ENCODE measurements around the gene FLAD1. TPM values are rescaled to one million over a fixed set of nuclear protein-coding genes. Genes with fewer than 3 reads are reported as not detected.

FLAD1 gene
- polyA plus RNA-seq, 2 of the 4 experiments (the other 2 are of a cell fraction) = 34.1 to 43.5 TPM

GRCh38 chr1:154974102-154974807 is 8.9 kb upstream of the FLAD1 start, which contains the start of gene CKS1B (continued):
- TF ChIP-seq TP53 (CRISPR knock-in tag; IDR thresholded peaks at IDR 0.05) (no peak), RARB (CRISPR knock-in tag; IDR thresholded peaks at IDR 0.05) (no peak; the same call in 1 of the 2 replicates), FOSL2 (IDR thresholded peaks at IDR 0.05) (peak; percentile 54; the same call in 1 of the 2 replicates), FOSL2 (CRISPR knock-in tag; IDR thresholded peaks at IDR 0.05) (peak; percentile 91), FOSB (CRISPR knock-in tag; IDR thresholded peaks at IDR 0.05) (peak; percentile 91), NR3C1 (IDR thresholded peaks at IDR 0.05) (no peak), KDM5A (IDR thresholded peaks at IDR 0.05) (peak; percentile 69), TFCP2L1 (CRISPR knock-in tag; IDR thresholded peaks at IDR 0.05) (peak; percentile 91), SMC3 (IDR thresholded peaks at IDR 0.05) (no peak), CEBPB (IDR thresholded peaks at IDR 0.05) (no peak), HMGXB4 (CRISPR knock-in tag; IDR thresholded peaks at IDR 0.05; ENCODE audit: borderline replicate concordance) (peak; percentile 20; the same call in 1 of the 2 replicates), GATA3 (IDR thresholded peaks at IDR 0.05; ENCODE audit: borderline replicate concordance) (no peak), CHD4 (IDR thresholded peaks at IDR 0.05; ENCODE audit: borderline replicate concordance) (no peak), RCOR1 (IDR thresholded peaks at IDR 0.05; ENCODE audit: low read depth, low read length) (no peak), REST (IDR thresholded peaks at IDR 0.05) (no peak; the same call in 1 of the 2 replicates), USF2 (IDR thresholded peaks at IDR 0.05) (no peak), NPAS2 (CRISPR knock-in tag; IDR thresholded peaks at IDR 0.05; ENCODE audit: borderline replicate concordance) (no peak), POLR2AphosphoS2 (conservative IDR thresholded peaks at IDR 0.05; ENCODE audit: low read length) (no peak), CBX8 (IDR thresholded peaks at IDR 0.05) (no peak), NFE2L2 (conservative IDR thresholded peaks at IDR 0.05; ENCODE audit: low read length) (no peak), BHLHE40 (IDR thresholded peaks at IDR 0.05; ENCODE audit: low read depth, low read length) (no peak), JUN (IDR thresholded peaks at IDR 0.05) (peak in 1 of 2 experiments; percentile 47; a peak in 1 of 5 replicates), BCL3 (IDR thresholded peaks at IDR 0.05) (0 out of 3 replicates have a peak, but pooled peaks have one; percentile 67), PHF8 (IDR thresholded peaks at IDR 0.05; ENCODE audit: borderline replicate concordance, low read depth) (no peak; the same call in 1 of the 2 replicates), EP300 (IDR thresholded peaks at IDR 0.05) (no peak), MAZ (IDR thresholded peaks at IDR 0.05; ENCODE audit: borderline replicate concordance, low read depth, low read length) (no peak), SREBF2 (IDR thresholded peaks at IDR 0.05) (no peak), RFX5 (IDR thresholded peaks at IDR 0.05) (peak; percentile 72; the same call in 1 of the 2 replicates), KDM1A (IDR thresholded peaks at IDR 0.05; ENCODE audit: low read depth) (no peak), HDAC2 (IDR thresholded peaks at IDR 0.05) (no peak), RNF2 (IDR thresholded peaks at IDR 0.05; ENCODE audit: borderline replicate concordance, low read depth) (no peak), ZFP36 (IDR thresholded peaks at IDR 0.05; ENCODE audit: borderline replicate concordance, partially characterized antibody) (no peak), CBX2 (IDR thresholded peaks at IDR 0.05; ENCODE audit: borderline replicate concordance, low read depth) (no peak)
- TF ChIP-seq, protein P1, sequence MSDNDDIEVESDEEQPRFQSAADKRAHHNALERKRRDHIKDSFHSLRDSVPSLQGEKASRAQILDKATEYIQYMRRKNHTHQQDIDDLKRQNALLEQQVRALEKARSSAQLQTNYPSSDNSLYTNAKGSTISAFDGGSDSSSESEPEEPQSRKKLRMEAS (IDR thresholded peaks at IDR 0.05) = peak; percentile 96
- TF ChIP-seq, protein P2, sequence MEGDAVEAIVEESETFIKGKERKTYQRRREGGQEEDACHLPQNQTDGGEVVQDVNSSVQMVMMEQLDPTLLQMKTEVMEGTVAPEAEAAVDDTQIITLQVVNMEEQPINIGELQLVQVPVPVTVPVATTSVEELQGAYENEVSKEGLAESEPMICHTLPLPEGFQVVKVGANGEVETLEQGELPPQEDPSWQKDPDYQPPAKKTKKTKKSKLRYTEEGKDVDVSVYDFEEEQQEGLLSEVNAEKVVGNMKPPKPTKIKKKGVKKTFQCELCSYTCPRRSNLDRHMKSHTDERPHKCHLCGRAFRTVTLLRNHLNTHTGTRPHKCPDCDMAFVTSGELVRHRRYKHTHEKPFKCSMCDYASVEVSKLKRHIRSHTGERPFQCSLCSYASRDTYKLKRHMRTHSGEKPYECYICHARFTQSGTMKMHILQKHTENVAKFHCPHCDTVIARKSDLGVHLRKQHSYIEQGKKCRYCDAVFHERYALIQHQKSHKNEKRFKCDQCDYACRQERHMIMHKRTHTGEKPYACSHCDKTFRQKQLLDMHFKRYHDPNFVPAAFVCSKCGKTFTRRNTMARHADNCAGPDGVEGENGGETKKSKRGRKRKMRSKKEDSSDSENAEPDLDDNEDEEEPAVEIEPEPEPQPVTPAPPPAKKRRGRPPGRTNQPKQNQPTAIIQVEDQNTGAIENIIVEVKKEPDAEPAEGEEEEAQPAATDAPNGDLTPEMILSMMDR (IDR thresholded peaks at IDR 0.05) = no peak
